HG02763 (cell line): ENCODE data around the gene GM2A.
"Not testable (repeated sequence)": the region's sequence is repeated elsewhere in the genome, so short reads cannot be mapped to it uniquely, and the experiment has no call there.

ENCODE experiments used
- ATAC-seq: cut with Tn5 transposase; IDR thresholded peaks from one replicate; pipeline ENCODE4 v1.9.1; 2021; ENCODE audit warnings: mild to moderate bottlenecking, moderate library complexity; ENCODE audit not compliant: unreplicated experiment

Gene GM2A

DNA sequence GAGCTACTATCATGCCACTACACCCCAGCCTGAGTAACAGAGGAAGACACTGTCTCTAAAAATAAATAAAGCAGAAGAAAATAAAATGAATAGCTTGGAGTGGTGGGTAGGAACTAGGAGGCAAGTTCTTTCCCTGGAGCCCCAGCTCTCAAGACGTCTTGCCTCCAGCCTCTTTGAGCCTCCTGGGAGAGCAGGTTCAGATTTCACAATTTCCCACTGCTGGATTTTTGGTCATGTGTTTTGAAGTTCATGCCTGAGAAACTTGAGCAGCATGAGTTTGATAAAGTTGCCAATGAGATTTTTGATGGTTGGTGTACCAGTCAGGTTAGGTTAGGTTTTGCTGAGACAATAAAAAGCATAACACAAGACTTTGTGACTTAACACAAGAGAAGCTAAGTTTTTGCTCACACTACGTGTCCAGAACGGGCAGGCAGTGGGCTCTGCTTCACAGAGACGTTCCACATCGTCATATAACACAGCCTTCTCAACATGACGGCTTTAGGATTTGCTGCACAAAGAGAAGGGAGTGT is 25.0 kb upstream of the GM2A start:
- ATAC-seq, result no peak

DNA sequence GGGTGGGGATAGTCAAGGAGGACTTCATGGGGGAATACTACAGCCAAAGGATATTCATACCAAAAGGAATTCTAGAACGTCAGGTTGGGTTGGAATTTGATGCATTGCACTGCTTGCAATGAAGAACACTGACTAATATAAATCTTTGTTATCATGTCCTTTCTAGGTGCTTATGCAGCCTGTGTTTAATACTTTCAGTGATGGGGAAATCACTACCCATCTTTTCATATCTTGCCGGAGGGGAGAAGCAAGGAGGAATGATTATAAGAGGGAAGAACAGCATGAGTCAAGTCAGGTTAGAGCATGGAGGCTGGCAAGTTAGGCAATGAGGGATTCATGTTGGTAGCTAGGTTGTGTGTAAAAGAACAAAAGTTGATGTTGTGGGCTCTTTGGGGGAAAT is 24.0 kb upstream of the GM2A start:
- no peak for ATAC-seq

DNA sequence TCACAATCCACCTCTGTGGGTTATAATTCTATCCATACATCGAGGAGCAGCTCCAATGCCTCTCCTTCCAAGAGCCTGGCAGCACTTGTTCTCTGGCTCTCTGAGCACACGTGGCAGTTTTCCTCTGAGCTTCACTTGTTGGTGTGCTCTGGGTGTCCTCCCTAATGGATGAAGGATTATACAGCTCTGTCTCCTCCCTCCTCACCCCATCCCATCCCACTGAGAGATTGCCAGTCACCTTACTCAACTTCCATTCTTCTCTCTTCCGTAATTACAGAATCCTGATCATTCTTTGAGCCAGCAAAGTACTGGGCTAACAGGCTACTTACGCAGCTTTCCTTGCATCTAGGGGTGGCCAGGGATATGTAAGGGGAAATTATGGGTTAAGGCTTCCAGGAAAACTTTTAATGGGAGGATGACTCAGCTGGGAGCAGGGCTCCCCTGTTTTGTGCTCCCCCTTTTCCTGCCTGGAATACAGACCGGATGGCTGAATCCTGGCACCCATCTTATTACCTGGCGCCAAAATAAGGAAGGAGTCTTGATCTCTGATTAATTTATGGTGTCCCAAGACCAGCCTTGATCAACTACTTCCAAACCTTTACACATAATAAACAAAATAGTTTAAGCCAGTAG is 22.8 kb upstream of the GM2A start:
- ATAC-seq, result no peak

DNA sequence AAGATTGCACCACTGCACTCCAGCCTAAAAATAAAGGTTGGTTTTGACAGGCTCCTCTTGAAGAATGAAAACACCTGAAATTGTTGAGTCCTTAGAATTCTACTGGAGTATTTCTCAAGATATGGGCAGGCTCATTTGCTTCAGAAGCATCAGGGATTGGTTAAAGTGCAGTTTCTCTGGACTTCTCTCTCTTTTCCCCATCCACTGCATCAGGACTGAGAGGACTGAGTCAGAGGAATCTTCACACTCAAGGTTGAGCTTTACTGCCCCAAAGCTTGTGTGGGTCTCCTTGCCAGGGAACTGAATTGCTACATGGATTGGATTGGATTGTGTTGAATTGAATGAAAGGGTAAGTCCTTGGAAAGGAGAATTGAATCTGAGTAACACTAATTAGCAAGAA is 21.6 kb upstream of the GM2A start:
- no peak for ATAC-seq

DNA sequence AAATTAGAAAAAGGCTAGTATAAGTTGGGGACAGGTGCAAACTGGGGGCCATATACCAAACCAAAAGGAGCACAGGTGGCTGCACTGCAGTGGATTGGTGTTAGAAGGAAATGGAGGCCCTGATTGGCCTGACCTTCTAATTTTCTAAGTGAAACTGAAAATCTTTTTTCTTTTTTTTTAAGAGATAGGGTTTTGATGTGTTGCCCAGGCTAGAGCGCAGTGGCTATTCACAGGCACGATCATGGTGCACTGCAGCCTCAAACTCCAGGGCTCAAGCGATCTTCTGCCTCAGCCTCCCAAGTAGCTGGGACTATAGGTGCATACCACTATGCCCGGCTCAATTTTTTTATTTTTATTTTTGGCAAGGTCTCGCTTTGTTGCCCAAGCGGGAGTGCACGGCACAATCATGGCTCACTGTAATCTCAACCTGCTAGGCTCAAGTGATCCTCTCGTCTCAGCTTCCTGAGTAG is 19.3 kb upstream of the GM2A start:
- ATAC-seq, result peak; percentile 49

DNA sequence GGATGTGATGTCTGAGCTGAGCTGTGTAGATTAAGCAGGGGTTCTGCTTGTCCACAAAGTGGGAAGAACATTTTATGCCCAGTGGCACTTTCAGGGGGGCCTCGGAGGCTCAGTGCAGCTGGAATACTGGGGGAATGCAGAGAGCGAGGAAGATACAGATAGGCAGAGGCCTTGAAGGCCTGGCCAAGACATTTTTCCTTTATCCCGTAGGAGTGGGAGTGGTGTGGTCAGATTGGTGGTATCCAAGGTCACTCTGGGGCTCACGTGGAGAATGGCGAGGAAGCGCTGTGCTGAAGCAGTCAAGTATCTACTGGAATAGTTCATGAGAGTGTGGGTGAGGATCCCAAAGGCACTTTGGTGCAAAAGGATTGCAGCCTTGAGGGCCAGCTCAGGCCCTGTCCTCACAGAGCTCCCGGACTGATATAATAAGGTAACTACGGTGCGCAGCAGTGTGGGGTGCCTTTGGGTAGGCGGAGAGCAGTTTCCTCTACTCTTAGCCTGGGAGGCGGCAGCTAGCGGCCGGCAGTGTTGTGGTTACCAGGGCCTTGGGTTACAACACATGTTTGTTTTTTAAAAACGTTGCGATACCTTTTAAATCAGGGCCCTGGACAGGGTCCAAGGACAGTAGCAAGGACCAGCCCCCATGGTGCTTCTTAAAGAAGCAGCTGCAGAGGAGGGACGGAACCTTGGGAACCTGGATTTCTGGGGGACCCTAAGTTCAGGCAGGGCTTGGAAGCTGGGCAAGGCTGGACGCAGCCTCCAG is 18.3 kb upstream of the GM2A start:
- ATAC-seq, result peak; percentile 74

DNA sequence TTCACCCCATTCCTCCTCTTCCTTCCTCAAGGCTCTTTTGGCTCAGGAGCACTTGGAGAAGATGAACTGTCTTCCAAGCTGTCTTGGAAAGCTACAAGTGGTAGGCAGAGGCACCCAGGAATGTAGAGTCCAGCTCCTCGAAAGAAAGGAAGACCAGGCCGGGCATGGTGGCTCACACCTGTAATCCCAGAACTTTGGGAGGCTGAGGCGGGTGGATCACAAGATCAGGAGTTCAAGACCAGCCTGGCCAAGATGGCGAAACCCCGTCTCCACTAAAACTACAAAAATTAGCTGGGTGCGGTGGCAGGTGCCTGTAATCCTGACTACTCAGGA is 17.8 kb upstream of the GM2A start:
- ATAC-seq, result not testable (repeated sequence)

DNA sequence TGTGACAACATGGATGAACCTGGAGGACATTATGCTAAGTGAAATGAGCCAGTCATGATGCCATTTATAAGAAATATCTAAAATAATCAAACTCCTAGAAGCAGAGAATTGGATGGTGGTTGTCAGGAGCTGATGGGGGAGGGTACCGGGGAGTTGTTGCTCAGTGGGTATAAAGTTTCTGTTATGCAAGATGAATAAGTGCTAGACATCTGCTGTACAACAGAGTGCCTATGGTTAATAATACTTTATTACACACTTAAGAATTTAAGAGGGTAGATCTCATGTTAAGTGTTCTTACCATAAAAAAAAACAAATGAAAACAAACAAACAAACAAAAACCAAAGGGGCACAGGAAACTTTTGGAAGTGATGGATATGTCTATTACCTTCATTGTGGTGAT is 16.1 kb upstream of the GM2A start:
- no peak for ATAC-seq

DNA sequence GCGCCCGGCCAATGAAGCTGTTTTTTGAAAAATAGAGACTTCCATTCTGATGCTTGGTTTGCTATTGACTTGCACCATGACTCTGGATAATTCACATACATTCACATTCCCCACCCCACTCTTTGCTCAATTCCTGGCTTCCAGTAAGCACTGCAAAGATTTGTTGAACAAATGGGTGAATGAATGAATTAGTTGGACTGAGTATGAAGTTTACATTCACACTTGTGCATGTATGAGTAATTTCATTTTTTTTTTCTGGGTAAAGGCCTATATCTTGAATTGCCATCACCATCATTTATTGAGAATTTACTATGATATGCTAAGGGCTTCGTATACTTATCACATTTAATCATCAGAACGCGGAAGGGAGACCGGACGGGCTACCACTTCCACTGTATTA is 15.3 kb upstream of the GM2A start:
- no peak for ATAC-seq

DNA sequence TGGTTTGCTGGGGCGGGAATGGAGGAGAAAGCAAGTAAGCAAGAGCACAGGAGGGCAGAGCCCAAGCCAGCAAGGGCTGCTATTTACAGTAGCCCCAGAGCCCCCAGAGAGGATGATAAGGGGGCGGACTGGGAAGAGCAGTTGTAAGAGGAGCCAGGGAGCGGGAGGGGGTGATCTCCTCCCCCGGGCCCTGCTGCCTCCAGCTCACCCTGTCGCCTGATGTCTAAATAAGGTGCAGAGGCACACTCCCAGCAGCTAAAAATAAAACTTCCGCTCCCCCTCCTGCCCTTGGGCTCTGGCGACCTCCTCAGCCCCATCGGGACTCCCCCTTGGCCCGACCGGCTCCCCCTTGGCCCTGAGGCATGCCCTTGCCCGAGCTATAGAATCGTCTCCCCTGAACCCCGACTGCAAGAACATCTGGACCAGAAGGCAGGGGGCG is 14.7 kb upstream of the GM2A start:
- ATAC-seq, result no peak

DNA sequence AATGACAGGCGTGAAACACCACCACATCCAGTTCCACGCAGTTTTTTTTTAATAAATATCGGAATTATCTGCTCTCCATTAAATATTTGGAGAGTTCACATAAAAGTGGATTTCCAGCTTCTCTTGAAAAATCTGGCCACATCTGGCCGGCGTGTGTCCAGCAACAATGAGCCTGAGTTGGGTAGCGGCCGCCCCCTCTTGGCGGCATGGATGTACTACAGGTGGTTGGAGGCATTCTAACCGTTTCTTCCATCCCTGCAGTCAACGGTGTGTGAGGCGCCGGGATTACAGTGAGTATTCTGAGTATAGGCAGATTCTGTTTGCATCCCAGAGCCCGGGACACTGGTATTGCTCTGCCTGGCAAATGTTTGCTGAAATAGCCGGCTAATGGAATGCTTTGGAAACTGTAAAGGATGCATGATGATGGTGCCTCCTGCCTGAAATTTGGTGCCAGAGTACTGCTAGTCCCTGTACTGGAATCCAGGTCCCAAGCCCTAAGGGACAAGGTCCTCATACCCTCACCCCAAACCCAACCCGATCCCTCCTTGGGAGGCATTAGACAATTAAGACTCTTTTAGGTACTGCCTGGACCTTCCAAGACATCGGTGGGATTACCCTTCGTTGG is 13.6 kb upstream of the GM2A start:
- no peak for ATAC-seq

DNA sequence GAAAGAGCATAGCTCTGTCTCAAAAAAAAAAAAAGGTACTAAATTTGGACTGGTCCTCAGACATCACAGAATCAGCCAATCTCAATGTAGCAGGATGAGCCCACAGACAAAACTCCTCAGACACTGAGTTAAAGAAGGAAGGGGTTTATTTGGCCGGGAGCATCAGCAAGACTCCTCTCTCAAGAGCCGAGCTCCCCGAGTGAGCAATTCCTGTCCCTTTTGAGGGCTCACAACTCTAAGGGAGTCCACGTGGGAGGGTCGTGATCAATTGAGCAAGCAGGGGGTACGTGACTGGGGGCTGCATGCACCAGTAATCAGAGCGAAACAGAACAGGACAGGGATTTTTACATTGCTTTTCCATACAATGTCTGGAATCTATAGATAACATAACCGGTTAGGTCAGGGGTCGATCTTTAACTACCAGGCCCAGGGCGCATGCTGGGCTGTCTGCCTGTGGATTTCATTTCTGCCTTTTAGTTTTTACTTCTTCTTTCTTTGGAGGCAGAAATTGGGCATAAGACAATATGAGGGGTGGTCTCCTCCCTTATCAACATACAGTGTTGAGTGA is 12.6 kb upstream of the GM2A start:
- not testable (repeated sequence) for ATAC-seq

DNA sequence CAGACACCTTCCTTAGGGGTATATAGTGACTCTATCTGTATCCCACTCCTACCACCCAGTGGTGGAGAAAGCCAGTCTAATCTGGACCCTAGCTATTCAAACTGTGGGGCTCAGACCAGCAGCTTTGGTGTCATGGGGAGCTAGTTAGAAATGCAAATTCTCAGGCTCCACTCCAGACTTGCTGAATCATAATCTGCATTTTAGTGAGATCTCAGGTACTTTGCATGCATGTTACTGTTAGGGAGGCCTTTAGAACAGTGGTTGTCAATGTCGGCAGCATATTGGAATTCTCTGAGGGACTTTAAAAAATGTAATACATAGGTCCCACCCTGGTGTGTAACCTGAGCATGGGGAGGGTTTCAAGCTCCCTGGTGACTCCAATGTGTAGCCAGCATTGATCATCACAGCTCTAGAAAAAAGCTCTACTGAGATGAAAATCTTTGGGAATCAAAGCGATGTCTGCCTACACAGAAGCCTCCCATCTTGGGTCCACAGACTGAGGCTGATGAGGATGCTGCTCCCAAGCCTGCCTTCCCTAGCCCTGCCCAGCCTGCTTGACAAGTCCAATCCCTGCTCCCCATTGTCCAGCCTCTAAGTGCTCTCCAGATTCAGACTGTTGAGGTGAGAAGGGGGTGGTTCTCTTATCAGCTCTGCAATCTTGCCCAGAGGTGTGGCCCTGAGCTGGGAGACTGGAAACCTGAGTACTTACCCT is 11.9 kb upstream of the GM2A start:
- no peak for ATAC-seq

DNA sequence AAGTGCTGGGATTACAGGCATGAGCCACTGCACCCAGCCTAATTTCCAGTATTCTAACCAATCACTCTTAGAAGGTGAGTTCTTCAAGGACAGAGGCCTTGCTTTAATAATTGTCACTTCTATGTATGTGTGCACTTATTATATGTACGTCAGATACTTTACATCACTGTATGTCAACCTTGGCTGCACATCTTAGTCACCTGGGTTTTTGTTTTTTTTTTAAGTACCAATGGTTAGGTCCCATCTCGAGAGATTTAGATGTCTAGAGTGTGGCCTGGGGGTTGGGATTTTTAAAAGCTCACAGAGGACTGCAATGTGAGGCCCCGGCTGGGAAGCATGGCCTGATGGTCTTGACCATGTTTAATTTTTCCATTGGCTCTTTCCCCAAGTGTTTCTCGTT is 9.9 kb upstream of the GM2A start:
- no peak for ATAC-seq

DNA sequence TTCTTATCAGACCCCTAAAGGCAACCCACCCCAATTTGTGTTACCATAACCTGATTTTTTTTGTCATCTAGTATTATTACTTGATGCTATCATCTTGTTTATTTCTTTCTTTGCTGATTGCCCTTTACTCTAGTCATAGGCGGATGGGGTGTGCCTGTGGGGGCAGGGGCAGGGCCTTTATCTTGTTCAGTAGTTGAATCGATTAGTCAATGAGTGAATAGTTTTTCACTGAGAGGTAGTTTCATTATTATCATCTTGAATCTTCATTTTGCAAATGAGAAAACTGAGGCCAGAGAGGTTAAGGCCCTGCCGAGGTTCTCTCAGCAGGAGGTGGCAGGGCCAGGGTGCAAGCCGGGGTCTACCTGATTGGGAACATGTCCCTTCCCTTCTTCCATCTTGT is 9.4 kb upstream of the GM2A start:
- no peak for ATAC-seq

DNA sequence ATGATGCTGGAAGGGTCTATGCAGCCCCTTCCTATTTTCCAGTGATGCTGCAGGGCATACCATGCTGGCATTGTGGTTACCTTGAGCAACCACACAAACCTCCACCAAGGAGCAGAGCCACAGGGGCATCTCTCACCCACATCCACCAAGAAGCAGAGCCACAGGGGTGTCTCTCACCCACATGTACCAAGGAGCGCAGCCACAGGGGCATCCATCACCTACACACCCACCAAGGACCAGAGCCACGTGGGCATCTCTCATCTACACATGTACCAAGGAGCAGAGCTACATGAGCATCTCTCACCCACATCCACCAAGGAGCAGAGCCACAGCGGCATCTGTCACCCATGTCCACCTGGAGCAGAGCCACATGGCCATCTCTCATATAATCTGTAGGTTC is 8.8 kb upstream of the GM2A start:
- ATAC-seq, result no peak

DNA sequence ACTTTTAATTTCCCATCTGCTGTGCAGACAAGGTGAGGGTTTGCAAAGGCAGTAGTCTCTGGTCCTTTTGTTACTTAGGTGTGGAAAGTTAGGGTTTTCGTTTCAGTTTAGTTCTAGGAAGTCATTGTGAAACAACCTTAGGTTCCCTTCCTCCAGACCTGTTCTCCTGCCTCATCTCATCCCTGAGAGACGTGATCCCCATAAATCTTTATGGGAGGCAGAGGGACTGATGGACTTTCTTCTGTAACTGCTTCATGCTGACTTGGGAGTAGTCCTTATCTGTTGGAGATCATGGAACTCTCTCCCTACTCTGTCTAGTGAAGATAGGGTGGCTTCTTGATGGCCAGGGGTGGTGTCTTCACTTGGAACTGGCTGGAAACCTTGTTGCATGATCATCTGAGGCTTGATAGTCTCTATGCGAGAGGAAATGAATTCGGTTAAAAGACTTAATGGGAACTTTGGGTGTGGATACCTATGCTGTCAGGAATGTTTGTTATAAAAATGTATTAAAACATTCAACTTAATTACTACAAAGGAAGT is 7.2 kb upstream of the GM2A start:
- no peak for ATAC-seq

DNA sequence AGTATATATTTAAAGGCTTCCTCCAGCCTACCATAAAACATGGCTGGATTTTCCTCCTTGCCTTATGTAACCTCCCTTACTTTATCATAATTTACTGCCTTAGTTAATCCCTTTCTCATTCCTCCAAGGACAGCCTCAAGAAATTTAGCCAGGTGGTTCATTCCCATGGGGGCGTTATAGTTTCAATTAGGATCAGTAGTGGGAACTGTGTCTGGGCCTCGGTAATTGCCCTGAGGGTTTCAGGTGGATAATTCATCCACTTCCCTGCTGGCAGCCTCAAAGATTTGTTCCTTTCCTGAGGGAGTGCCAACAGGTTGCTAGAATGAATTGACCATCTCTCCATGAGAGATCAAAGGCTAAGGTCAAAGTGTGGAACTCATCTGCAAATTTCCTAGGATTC is 4.3 kb upstream of the GM2A start:
- ATAC-seq, result no peak

DNA sequence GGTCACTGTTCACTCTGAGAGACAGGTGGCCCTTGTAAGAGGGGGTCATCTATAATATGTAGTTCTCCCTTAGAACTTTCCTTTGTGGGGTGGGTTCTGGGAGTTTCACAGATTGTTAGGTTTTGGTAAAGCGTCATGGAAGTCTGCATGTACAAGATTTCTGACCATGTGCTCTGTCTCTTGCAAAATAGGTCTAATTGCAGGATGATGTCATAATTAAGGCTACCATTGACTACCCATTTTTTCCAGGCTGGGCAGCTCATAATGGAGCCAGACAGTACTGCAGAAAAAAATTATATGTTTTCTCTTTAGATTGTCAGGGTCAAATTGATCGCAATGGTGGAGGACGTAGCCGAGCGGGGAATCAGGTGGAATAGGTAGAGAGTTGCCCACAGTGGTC is 3.7 kb upstream of the GM2A start:
- ATAC-seq, result no peak

DNA sequence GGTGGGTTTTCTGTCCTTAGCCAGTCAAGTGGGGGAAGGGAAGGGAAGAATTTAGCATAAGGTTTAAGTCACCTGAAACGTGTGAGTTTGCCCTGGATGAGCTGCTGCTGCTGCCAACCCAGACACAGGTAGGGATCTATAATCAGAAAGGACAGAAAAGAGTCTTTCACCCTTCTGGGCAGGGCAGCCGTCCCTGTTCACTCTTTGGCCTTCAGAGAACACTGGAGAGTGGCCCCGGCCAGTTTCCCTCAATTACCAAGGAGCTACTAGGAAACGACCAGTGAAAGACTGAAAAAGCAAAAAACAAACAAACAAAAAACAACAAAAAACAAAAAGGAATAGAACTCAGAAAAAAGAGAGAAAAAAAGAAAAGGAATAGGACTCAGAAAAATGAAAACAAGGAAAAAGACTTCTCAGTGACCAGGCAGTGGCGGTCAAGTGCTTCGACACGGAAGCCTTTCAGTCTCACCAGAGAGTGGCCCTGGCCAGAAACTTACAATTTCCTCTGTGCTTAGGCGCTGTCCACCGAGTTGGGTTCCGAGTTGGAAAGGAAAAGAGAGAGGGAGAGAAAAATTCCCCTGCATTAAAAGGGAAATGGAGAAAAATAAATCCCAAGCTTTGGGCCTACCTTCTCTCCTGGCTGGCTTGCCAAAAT is 2.5 kb upstream of the GM2A start:
- ATAC-seq, result no peak
